Bronchial epithelial cell (primary cell): ENCODE data around the gene ADAMTS2. TPM values are rescaled to one million over a fixed set of nuclear protein-coding genes. Genes with fewer than 3 reads are reported as not detected.

ENCODE experiments used
- DNase-seq: peaks from one replicate; pipeline ENCODE4 v3.0.0-alpha.2; 2010; ENCODE audit warnings: low read depth
- FAIRE-seq: peaks from 2 replicates; lab custom pipeline; 2011; peaks lifted over from hg19 to GRCh38; lab: Jason Lieb, UNC
- H3K27me3 ChIP-seq: 2 replicates; pipeline ENCODE4 v1.5.1; 2011; ENCODE audit warnings: low read length; ENCODE audit not compliant: control insufficient read depth, insufficient read depth
- H3K36me3 ChIP-seq: 2 replicates; pipeline ENCODE4 v1.5.1; 2011; ENCODE audit warnings: low read length; ENCODE audit not compliant: control insufficient read depth, insufficient read depth
- H3K4me3 ChIP-seq: 2 replicates; pipeline ENCODE4 v1.5.1; 2011; ENCODE audit warnings: mild to moderate bottlenecking, low read depth, low read length, control low read depth
- CTCF ChIP-seq: IDR thresholded peaks from 2 replicates; pipeline ENCODE4 v1.5.1; 2011; ENCODE audit warnings: mild to moderate bottlenecking, moderate library complexity, low read length, control low read depth, inconsistent platforms; ENCODE audit not compliant: insufficient read depth, severe bottlenecking
- total RNA-seq: library from RNA; depleted of rRNA; stranded (reverse); fragments of >200 nt; gene quantifications from 2 replicates; pipeline ENCODE4 v1.2.1, GENCODE V29; 2014

Gene ADAMTS2
- total RNA-seq, 1 donor from 2014 or later = 0.26 TPM

DNA sequence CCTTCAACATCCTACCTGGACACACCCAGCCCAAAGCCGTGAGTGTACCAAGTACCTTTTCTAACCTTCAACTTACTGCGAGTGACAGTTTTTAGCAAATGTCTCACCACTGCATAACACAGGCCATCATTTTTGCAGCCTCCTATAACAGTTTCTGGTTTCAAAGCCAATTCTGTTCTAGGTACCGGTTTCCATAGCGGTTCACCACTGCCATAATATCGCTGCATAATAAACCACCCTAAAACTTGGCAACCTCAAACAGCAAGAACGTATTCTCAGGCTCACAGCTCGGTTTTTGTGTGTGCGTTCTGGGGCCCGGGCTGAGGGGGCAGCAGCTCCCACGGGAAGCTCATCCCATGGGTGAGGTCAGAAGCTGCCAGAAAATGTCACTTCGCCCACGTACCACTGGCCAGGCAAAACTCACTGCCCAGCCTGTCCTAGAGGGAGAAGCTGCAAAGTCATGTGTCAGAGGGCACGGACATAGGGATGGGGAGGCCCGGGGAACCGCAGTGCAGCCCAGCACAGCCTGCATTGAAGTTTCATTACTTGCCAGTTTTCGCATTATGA lies 15.9 kb upstream of the ADAMTS2 start:
- H3K4me3 ChIP-seq = no peak overlapping the region
- no peaks in the 10 kb centered on the region for H3K27me3 ChIP-seq
- TF ChIP-seq CTCF = no peak
- FAIRE-seq = no peak
- no peak for DNase-seq
- no peaks in the 10 kb centered on the region for H3K36me3 ChIP-seq

DNA sequence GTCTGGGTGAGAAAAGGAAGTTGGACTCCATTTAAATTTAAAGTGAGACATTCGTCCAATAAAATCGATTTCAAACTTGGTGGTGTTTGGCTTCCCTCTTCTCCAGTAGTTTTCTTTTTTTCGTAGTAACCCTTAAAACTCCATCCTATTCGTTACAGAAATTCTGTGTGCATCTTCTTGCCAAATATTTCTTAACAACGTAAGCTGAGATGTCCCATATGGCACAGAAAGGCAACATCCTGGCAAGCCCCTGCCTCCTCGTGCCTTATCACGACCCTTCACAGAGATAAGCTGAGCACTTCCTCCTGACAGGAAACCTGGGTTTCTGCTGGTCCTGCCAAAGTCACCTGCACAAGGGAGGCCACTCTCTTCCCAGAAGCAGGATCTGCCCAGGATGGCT lies 11.8 kb upstream of the ADAMTS2 start:
- DNase-seq = no peak
- no peaks in the 10 kb centered on the region for H3K27me3 ChIP-seq
- TF ChIP-seq CTCF = no peak
- no peak overlapping the region for H3K4me3 ChIP-seq
- FAIRE-seq = no peak
- H3K36me3 ChIP-seq = no peaks in the 10 kb centered on the region

DNA sequence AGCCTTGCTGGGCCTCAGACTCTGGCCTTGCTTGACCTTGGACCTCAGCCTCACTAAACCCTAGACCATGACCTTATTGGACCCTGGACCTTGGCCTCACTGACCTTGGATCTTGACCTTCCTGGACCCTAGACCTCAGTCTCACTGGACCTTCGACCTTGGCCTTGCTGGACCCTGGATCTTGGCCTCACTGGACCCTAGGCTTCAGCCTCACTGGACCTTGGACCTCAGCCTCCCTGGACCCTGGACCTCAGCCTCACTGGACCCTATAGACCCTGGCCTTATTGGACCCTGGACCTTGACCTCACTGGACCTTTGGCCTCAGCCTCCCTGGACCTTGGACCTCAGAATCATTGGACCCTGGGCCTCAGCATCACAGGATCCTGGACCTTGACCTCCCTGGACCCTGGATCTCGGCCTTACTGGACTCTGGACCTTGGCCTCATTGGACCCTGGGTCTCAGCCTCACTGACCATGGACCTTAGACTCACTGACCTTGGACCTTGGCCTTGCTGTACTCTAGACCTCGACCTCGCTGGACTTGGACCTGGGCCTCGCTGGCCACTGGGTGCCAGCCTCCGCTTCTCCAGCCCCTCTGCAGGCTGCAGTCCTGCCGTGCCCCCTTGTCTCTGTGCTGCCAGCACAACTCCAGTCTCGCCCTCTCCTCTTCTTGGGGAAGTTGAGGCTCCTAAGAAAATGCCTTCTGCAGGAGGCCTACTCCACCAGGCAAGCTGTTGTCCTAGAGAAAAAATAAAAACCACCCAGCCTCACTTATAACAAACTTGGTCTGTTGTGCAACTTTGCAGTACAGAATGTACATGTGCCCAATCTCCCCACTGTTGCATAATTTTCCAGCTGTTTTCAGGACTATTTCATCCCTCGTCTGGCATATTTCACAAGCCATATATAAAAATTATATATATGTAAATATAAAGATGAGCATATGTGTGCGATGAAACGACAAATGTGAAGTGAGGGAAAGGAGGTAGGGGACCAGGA lies 11.0 kb upstream of the ADAMTS2 start:
- Histone ChIP-seq H3K4me3 (no peak overlapping the region), H3K36me3 (no peaks in the 10 kb centered on the region), H3K27me3 (no peaks in the 10 kb centered on the region)
- no peak for TF ChIP-seq CTCF
- FAIRE-seq (no peak), DNase-seq (no peak)

- no peaks in the 10 kb centered on the region for H3K27me3 ChIP-seq
- no peak overlapping the region for H3K4me3 ChIP-seq
- DNase-seq = no peak
- no peak for TF ChIP-seq CTCF
- FAIRE-seq = no peak
- no peaks in the 10 kb centered on the region for H3K36me3 ChIP-seq
Measured at GRCh38 chr5:179354305-179354882, 9.1 kb upstream of the ADAMTS2 start.

- Histone ChIP-seq H3K4me3 (no peak overlapping the region), H3K27me3 (peaks cover 10% of the 10 kb centered on the region), H3K36me3 (no peaks in the 10 kb centered on the region)
- TF ChIP-seq CTCF = no peak
- DNase-seq (no peak), FAIRE-seq (no peak)
Measured at GRCh38 chr5:179348843-179349242, 3.6 kb upstream of the ADAMTS2 start.
